Mesodermal cell (in vitro differentiated cells): ENCODE data around the gene TMSB4X.

Experiments used
- H3K27ac ChIP-seq: 2 replicates; pipeline ENCODE4 v1.7.0; 2013; ENCODE audit warnings: mild to moderate bottlenecking, low read depth, low read length, moderate library complexity; ENCODE audit not compliant: severe bottlenecking
- H3K36me3 ChIP-seq: 2 replicates; pipeline ENCODE4 v1.7.1; 2013; ENCODE audit warnings: mild to moderate bottlenecking, low read length, moderate library complexity; ENCODE audit not compliant: control insufficient read depth, insufficient read depth
- H3K4me1 ChIP-seq: one replicate; pipeline ENCODE4 v1.7.1; 2013; ENCODE audit warnings: mild to moderate bottlenecking, low read length; ENCODE audit not compliant: insufficient read depth, control insufficient read depth, poor library complexity, severe bottlenecking
- H3K4me3 ChIP-seq: 2 replicates; pipeline ENCODE4 v1.7.0; 2013; ENCODE audit warnings: low read length, control low read depth, mild to moderate bottlenecking; ENCODE audit not compliant: insufficient read depth, poor library complexity, severe bottlenecking; ENCODE audit errors: extremely low read depth
- H3K9me3 ChIP-seq: 2 replicates; pipeline ENCODE4 v1.7.1; 2013; ENCODE audit warnings: mild to moderate bottlenecking, low read length, moderate library complexity; ENCODE audit not compliant: control insufficient read depth
- WGBS, 2 experiments: methylation state at CpG; one replicate each; pipeline ENCODE4 v1.1.5; 2013; ENCODE audit warnings: missing lambda C conversion rate in 2 of 2; ENCODE audit not compliant: insufficient coverage in 2 of 2; 5-methylcytosine and 5-hydroxymethylcytosine counted together

Gene TMSB4X

GRCh38 chrX:13024986-13025385 is 50.1 kb downstream of the TMSB4X start:
- H3K9me3 ChIP-seq: no peaks in the 10 kb centered on the region
- peak overlapping the region; percentile 64 for H3K27ac ChIP-seq
- H3K36me3 ChIP-seq: no peaks in the 10 kb centered on the region
- 0 to 57% methylated on average over 1 of the region's 3 CpGs for WGBS, 2 experiments
- peaks cover 6% of the 10 kb centered on the region for H3K4me1 ChIP-seq
- H3K4me3 ChIP-seq: no peak overlapping the region
